ENCODE results near the gene LGI4.

DNA sequence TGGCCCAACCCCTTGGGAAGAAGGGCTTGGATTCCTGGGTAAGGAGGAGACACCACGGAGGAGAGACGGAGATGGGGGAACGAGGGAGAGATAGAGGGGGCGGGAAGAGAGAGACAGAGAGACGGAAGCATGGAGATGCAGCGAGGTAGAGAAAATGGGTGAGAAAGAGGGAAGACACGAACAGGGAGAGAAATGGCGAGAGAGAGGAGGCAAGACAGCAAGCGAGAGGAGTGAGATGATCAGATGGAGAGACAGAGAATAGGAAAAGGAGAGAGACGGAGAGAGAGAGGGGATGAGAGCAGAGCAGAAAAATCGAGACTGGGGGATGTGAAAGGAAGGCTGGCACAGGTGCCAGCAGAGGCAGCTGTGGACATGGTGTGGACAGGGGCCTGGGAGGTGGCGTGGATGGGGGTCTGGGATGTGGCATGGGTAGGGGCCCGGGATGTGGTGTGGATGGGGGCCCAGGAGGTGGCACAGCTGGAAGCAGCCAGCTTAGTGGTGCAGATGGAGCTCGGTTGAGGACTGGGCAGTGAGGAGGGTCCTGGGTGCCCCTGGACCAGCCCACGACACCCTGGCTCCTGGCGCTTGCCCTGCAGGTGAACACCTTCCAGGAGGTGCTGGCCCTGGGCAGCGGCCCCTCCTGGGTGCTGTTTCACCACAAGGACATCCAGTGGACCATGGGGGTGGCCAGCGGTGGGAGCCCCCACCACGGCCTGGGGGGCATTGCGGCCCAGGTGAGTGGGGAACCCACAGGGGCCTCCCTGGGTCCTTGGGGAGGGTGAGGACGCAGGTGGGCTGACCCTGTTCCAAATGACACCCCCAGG, 59.4 kb downstream of the LGI4 start:
- TF ChIP-seq, protein P1, sequence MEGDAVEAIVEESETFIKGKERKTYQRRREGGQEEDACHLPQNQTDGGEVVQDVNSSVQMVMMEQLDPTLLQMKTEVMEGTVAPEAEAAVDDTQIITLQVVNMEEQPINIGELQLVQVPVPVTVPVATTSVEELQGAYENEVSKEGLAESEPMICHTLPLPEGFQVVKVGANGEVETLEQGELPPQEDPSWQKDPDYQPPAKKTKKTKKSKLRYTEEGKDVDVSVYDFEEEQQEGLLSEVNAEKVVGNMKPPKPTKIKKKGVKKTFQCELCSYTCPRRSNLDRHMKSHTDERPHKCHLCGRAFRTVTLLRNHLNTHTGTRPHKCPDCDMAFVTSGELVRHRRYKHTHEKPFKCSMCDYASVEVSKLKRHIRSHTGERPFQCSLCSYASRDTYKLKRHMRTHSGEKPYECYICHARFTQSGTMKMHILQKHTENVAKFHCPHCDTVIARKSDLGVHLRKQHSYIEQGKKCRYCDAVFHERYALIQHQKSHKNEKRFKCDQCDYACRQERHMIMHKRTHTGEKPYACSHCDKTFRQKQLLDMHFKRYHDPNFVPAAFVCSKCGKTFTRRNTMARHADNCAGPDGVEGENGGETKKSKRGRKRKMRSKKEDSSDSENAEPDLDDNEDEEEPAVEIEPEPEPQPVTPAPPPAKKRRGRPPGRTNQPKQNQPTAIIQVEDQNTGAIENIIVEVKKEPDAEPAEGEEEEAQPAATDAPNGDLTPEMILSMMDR (IDR thresholded peaks at IDR 0.05): no peak
- TF ChIP-seq POLR2AphosphoS5 (IDR thresholded peaks at IDR 0.05) (no peak), POLR2A (IDR thresholded peaks at IDR 0.05) (no peak), EP300 (IDR thresholded peaks at IDR 0.05) (no peak)
